Trophoblast cell (in vitro differentiated cells and primary cell): Measurements from ENCODE around the gene ZPR1.

Experiments
- DNase-seq, 2 donors: peaks; one replicate each; pipeline ENCODE4 v3.0.0-alpha.2; 2016
- H2AFZ ChIP-seq: 2 replicates; pipeline ENCODE4 v1.6.1; 2013; ENCODE audit warnings: low read length, moderate library complexity, mild to moderate bottlenecking; ENCODE audit not compliant: insufficient read depth, poor library complexity
- H2AK5ac ChIP-seq: 2 replicates; pipeline ENCODE4 v1.6.1; 2013; ENCODE audit warnings: mild to moderate bottlenecking, low read length
- H2BK120ac ChIP-seq: 2 replicates; pipeline ENCODE4 v1.6.1; 2013; ENCODE audit warnings: low read length, mild to moderate bottlenecking, moderate library complexity; ENCODE audit not compliant: insufficient read depth, poor library complexity
- H2BK12ac ChIP-seq: 2 replicates; pipeline ENCODE4 v1.6.1; 2013; ENCODE audit warnings: mild to moderate bottlenecking, low read length, moderate library complexity
- H2BK5ac ChIP-seq: 2 replicates; pipeline ENCODE4 v1.6.1; 2013; ENCODE audit warnings: low read length, low read depth, moderate library complexity, mild to moderate bottlenecking; ENCODE audit not compliant: poor library complexity
- H3K14ac ChIP-seq: 2 replicates; pipeline ENCODE4 v1.6.1; 2013; ENCODE audit warnings: mild to moderate bottlenecking, low read length
- H3K18ac ChIP-seq: 2 replicates; pipeline ENCODE4 v1.6.1; 2013; ENCODE audit warnings: mild to moderate bottlenecking, low read length
- H3K23ac ChIP-seq: 2 replicates; pipeline ENCODE4 v1.6.1; 2013; ENCODE audit warnings: low read length
- H3K27ac ChIP-seq: 2 replicates; pipeline ENCODE4 v1.5.1; 2013; ENCODE audit warnings: low read depth, mild to moderate bottlenecking, inconsistent platforms, low read length, moderate library complexity
- H3K27me3 ChIP-seq: 2 replicates; pipeline ENCODE4 v1.6.1; 2013; ENCODE audit warnings: inconsistent platforms, mild to moderate bottlenecking, low read length, moderate library complexity; ENCODE audit not compliant: insufficient read depth
- H3K36me3 ChIP-seq, 2 experiments: 1 replicate in 1 of 2; 2 replicates in 1 of 2; pipeline ENCODE4 v1.6.1; 2013; ENCODE audit warnings: low read length in 2 of 2, mild to moderate bottlenecking in 2 of 2, moderate library complexity in 1 of 2; ENCODE audit not compliant: insufficient read depth in 2 of 2, control insufficient read depth in 1 of 2
- H3K4ac ChIP-seq: 2 replicates; pipeline ENCODE4 v1.6.1; 2013; ENCODE audit warnings: low read depth, mild to moderate bottlenecking, low read length, moderate library complexity
- H3K4me1 ChIP-seq, 2 experiments: 1 replicate in 1 of 2; 2 replicates in 1 of 2; pipeline ENCODE4 v1.6.1; 2013; ENCODE audit warnings: low read length in 2 of 2, mild to moderate bottlenecking in 2 of 2, moderate library complexity in 1 of 2; ENCODE audit not compliant: insufficient read depth in 2 of 2, control insufficient read depth in 1 of 2
- H3K4me2 ChIP-seq: 2 replicates; pipeline ENCODE4 v1.6.1; 2013; ENCODE audit warnings: inconsistent platforms, mild to moderate bottlenecking, low read length, moderate library complexity
- H3K4me3 ChIP-seq: 2 replicates; pipeline ENCODE4 v1.5.1; 2013; ENCODE audit warnings: mild to moderate bottlenecking, low read depth, low read length, inconsistent platforms
- H3K79me1 ChIP-seq: one replicate; pipeline ENCODE4 v1.6.1; 2013; ENCODE audit warnings: low read length
- H3K79me2 ChIP-seq: 2 replicates; pipeline ENCODE4 v1.6.1; 2013; ENCODE audit warnings: low read length, mild to moderate bottlenecking; ENCODE audit not compliant: control insufficient read depth, insufficient read depth, poor library complexity
- H3K9ac ChIP-seq: 2 replicates; pipeline ENCODE4 v1.6.1; 2013; ENCODE audit warnings: mild to moderate bottlenecking, low read length
- H3K9me3 ChIP-seq: 2 replicates; pipeline ENCODE4 v1.6.1; 2013; ENCODE audit warnings: low read depth, mild to moderate bottlenecking, control low read depth, inconsistent platforms, low read length; ENCODE audit not compliant: insufficient read depth
- H4K12ac ChIP-seq: 2 replicates; pipeline ENCODE4 v1.6.1; 2013; ENCODE audit warnings: low read depth, mild to moderate bottlenecking, low read length, moderate library complexity
- H4K8ac ChIP-seq: 2 replicates; pipeline ENCODE4 v1.6.1; 2013; ENCODE audit warnings: low read depth, mild to moderate bottlenecking, low read length, moderate library complexity
- H4K91ac ChIP-seq: one replicate; pipeline ENCODE4 v1.6.1; 2013; ENCODE audit warnings: low read depth, mild to moderate bottlenecking, low read length, moderate library complexity
- WGBS: extraction: QIAGEN DNeasy Blood & Tissue Kit; methylation state at CpG from one replicate; pipeline ENCODE4 v1.1.7; 2013; ENCODE audit warnings: missing lambda C conversion rate; ENCODE audit not compliant: insufficient read length, insufficient coverage; ENCODE audit errors: extremely low coverage; 5-methylcytosine and 5-hydroxymethylcytosine counted together

Gene ZPR1

GRCh38 chr11:116776522-116776984 is 11.3 kb downstream of the ZPR1 start:
- no peak overlapping the region for H2AK5ac ChIP-seq
- H2AFZ ChIP-seq: no peak overlapping the region
- H3K14ac ChIP-seq: no peak overlapping the region
- peaks cover 5% of the 10 kb centered on the region for H3K79me2 ChIP-seq
- H3K4me1 ChIP-seq: peaks cover 3 to 5% of the 10 kb centered on the region in 2 experiments
- no peak overlapping the region for H2BK120ac ChIP-seq
- H3K4me2 ChIP-seq: no peak overlapping the region
- no peak overlapping the region for H2BK12ac ChIP-seq
- H4K91ac ChIP-seq: no peak overlapping the region
- H3K79me1 ChIP-seq: peaks cover 5% of the 10 kb centered on the region
- no peak overlapping the region for H3K9ac ChIP-seq
- no peaks in the 10 kb centered on the region for H3K27me3 ChIP-seq
- H3K27ac ChIP-seq: no peak overlapping the region
- H3K18ac ChIP-seq: no peak overlapping the region
- H2BK5ac ChIP-seq: no peak overlapping the region
- peak in 1 of 2 donors; percentile 23 for DNase-seq
- peaks cover 9 to 22% of the 10 kb centered on the region in 2 experiments for H3K36me3 ChIP-seq
- no peaks in the 10 kb centered on the region for H3K9me3 ChIP-seq
- no peak overlapping the region for H4K12ac ChIP-seq
- H4K8ac ChIP-seq: no peak overlapping the region
- H3K4me3 ChIP-seq: no peak overlapping the region
- H3K23ac ChIP-seq: no peak overlapping the region
- H3K4ac ChIP-seq: no peak overlapping the region

GRCh38 chr11:116775975-116776374 is 11.8 kb downstream of the ZPR1 start:
- Histone ChIP-seq H3K9me3 (no peaks in the 10 kb centered on the region), H3K23ac (no peak overlapping the region), H3K36me3 (peaks cover 9 to 21% of the 10 kb centered on the region in 2 experiments), H3K14ac (no peak overlapping the region), H4K8ac (no peak overlapping the region), H4K12ac (no peak overlapping the region), H3K79me2 (peaks cover 5% of the 10 kb centered on the region), H2AK5ac (no peak overlapping the region), H4K91ac (no peak overlapping the region), H3K27ac (no peak overlapping the region), H3K4ac (no peak overlapping the region), H3K9ac (no peak overlapping the region), H2BK12ac (no peak overlapping the region), H2BK120ac (no peak overlapping the region), H3K4me3 (no peak overlapping the region), H3K79me1 (peaks cover 5% of the 10 kb centered on the region), H2BK5ac (no peak overlapping the region), H2AFZ (no peak overlapping the region), H3K18ac (no peak overlapping the region), H3K4me2 (no peak overlapping the region), H3K27me3 (no peaks in the 10 kb centered on the region), H3K4me1 (peaks cover 4 to 6% of the 10 kb centered on the region in 2 experiments)
- DNase-seq: peak; percentile 14 to 20
- WGBS: no CpG with 5 or more reads among the region's 5 CpGs

GRCh38 chr11:116774661-116775060 is 13.2 kb downstream of the ZPR1 start:
- Histone ChIP-seq H2AFZ (no peak overlapping the region), H3K27me3 (no peaks in the 10 kb centered on the region), H2BK5ac (no peak overlapping the region), H3K4me1 (peaks cover 4 to 6% of the 10 kb centered on the region in 2 experiments), H3K14ac (no peak overlapping the region), H3K9me3 (no peaks in the 10 kb centered on the region), H4K91ac (no peak overlapping the region), H2BK12ac (no peak overlapping the region), H4K12ac (no peak overlapping the region), H3K23ac (no peak overlapping the region), H3K4me2 (no peak overlapping the region), H3K79me2 (peaks cover 5% of the 10 kb centered on the region), H3K9ac (no peak overlapping the region), H3K27ac (no peak overlapping the region), H3K4me3 (no peak overlapping the region), H3K18ac (no peak overlapping the region), H3K79me1 (peaks cover 5% of the 10 kb centered on the region), H4K8ac (no peak overlapping the region), H2AK5ac (no peak overlapping the region), H3K4ac (no peak overlapping the region), H3K36me3 (peaks cover 9 to 21% of the 10 kb centered on the region in 2 experiments), H2BK120ac (no peak overlapping the region)
- no CpG with 5 or more reads among the region's 5 CpGs for WGBS
- no peak for DNase-seq

- peak overlapping the region; percentile 93 for H3K4me2 ChIP-seq
Measured at GRCh38 chr11:116773203-116774097, 14.4 kb downstream of the ZPR1 start.

More at GRCh38 chr11:116773203-116774097, 14.4 kb downstream of the ZPR1 start:
- Histone ChIP-seq H4K12ac (peak overlapping the region; percentile 33), H3K23ac (no peak overlapping the region), H3K79me2 (peaks cover 5% of the 10 kb centered on the region), H3K4me1 (peaks cover 4 to 6% of the 10 kb centered on the region in 2 experiments), H3K4me3 (peak overlapping the region; percentile 97), H3K36me3 (peaks cover 6 to 14% of the 10 kb centered on the region in 2 experiments), H2BK120ac (no peak overlapping the region), H3K79me1 (peaks cover 5% of the 10 kb centered on the region), H2BK12ac (no peak overlapping the region), H3K18ac (peak overlapping the region; percentile 16), H4K8ac (peak overlapping the region; percentile 17), H3K9ac (peak overlapping the region; percentile 42), H3K9me3 (no peaks in the 10 kb centered on the region), H2AK5ac (no peak overlapping the region), H3K27me3 (no peaks in the 10 kb centered on the region), H3K14ac (no peak overlapping the region), H3K4ac (no peak overlapping the region), H2BK5ac (peak overlapping the region; percentile 11), H2AFZ (peak overlapping the region; percentile 77), H4K91ac (no peak overlapping the region), H3K27ac (peak overlapping the region; percentile 24)
- WGBS: no CpG with 5 or more reads among the region's 25 CpGs
- peak; percentile 34 to 60 for DNase-seq
